HG03097 (cell line): ENCODE data around the gene C5.
"Not testable (repeated sequence)": the region's sequence is repeated elsewhere in the genome, so short reads cannot be mapped to it uniquely, and the experiment has no call there.

Experiments used
- ATAC-seq: cut with Tn5 transposase; IDR thresholded peaks from one replicate; pipeline ENCODE4 v1.9.1; 2021; ENCODE audit not compliant: unreplicated experiment, low FRiP score

C5 gene

DNA sequence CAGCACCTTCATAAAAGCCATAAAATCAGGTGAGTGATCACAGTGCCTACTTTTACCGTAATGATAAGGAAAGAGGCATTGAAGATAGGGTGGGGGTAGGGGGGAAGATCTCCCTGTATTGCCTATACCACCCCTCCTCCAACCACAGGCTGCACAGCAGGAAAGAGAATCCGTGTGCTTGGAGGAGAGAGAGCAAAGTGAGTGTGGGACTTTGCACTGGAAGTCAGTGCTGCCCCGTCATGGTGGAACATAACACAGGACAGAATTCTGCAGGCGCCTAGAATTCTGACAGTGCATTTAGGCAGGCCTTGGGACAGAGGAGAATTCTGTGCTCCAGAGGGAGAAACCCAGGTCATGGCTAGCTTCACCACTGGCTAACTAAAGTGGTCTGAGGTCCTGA, 3.5 kb upstream of the C5 start:
- no peak for ATAC-seq

GRCh38 chr9:121048618-121049017, 1.5 kb downstream of the C5 start:
- ATAC-seq, result no peak

GRCh38 chr9:121048175-121048574, 1.9 kb downstream of the C5 start:
- no peak for ATAC-seq

DNA sequence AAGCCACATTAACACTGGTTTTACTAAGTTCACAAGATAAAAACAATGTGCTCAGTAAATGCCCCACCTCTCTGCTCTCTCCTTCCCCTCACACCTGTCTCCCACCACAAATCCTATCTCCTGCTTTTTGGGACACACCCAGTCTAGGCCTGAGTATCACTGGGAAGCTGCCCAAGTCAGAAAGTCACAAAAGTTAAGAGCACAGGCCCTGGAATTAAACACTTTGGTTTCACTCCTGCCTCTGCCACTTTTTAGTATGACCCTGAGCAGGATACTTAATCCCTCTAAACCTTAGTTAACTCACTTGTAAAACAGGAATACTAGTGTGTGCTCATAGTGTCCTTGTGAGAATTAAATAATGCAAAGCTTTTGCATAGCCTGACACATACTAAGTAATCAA, 11.3 kb downstream of the C5 start:
- ATAC-seq, result no peak

- ATAC-seq, result no peak
Observed at GRCh38 chr9:121038362-121038761, 11.7 kb downstream of the C5 start.

DNA sequence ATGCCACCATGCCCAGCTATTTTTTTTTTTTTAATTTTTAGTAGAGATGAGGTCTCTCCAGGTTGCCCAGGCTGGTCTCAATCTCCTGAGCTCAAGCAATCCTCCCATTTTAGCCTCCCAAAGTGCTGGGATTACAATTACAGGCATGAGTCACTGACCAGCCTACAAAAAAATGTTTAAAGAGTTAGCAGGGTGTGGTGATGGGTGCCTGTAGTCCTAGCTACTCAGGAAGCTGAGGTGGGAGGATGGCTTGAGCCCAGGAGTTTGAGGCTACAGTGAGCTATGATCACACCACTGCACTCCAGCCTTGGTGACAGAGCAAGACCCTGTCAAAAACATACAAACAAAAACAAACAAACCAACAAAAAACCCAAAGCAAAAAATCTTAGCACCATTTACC, 14.4 kb downstream of the C5 start:
- ATAC-seq, result not testable (repeated sequence)

DNA sequence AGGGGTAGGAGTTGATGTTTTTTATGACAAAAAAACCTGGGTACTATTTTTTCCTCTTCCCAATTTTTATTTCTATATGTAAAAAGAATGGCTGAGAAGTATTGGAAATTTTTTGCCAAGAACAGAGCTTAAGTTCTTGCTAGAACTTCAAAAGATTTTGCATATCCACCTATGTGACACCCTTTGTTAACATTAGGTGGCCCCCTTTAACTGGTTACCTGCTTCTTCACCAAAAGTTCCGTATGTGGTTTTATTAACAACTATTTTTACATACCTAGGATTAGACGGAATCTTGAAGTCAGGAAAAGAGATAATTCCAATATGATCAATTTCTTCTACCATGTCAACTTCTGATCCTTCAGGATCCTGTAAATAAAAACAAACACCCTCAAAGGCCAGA, 15.5 kb downstream of the C5 start:
- ATAC-seq, result no peak

DNA sequence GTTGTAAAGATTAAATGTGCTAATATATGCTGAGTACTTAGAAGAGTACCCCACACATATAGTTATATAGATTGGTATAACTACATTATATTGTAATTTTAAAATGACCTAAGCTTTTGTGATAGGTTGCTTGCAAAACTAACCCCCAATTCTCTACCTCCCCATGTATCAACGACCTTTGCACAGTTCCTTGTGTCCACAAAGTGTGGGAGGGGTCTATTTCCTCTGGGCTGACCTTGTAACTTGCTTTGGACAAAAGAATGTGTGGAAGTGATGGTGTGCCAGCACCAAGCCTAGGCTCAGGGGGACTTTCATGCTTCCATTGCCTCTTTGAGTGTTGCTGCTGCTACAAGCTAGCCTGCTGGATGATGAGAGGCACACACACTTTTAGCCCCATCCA, 20.6 kb downstream of the C5 start:
- no peak for ATAC-seq

- ATAC-seq, result not testable (repeated sequence)
Observed at GRCh38 chr9:121028285-121028684, 21.8 kb downstream of the C5 start.

GRCh38 chr9:121026768-121027167, 23.3 kb downstream of the C5 start:
- ATAC-seq, result no peak

GRCh38 chr9:121026260-121026691, 23.8 kb downstream of the C5 start:
- ATAC-seq, result no peak

GRCh38 chr9:121024237-121024636, 25.8 kb downstream of the C5 start:
- ATAC-seq, result no peak

- no peak for ATAC-seq
Observed at GRCh38 chr9:121023064-121023463, 27.0 kb downstream of the C5 start.

- no peak for ATAC-seq
Observed at GRCh38 chr9:121021301-121021700, 28.8 kb downstream of the C5 start.

DNA sequence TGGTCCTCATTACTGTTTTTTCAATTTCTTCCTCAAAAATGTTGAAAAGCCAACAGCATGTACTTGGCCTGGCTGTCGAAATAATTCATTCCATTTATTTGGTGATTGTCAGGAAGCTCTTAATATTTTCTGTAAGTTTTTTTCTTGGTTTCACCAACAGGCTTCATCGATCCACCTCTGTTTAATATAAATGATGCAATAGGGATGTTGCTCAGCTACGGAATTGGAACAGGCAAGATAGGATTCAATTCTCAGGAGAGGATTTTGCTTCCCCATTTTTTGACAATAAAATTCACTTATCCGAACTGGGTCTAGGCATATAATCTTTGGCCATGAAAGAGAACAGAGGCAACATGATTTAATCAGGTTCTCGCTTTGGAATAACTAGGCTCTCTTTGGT, 30.8 kb downstream of the C5 start:
- no peak for ATAC-seq

GRCh38 chr9:121013911-121014310, 36.2 kb downstream of the C5 start:
- no peak for ATAC-seq

GRCh38 chr9:121009650-121010049, 40.4 kb downstream of the C5 start:
- no peak for ATAC-seq

DNA sequence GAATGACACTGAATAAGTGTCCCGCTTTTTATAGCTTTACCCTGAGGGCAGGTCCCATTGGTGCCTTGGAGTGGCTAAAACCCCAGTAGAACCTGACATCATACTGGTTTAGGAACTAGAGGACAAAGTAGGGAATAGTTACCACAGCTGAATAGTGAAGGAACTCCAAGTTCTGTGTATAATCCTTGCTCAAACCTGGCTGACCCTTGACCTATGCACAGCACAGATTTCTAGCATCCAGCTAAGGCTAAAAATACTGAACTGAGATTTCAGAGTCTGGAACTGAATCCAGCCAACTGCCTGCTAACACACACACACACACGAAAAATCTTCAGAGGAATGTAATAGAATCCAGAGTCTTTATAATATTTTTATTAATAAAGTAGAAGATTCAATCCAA, 50.8 kb downstream of the C5 start:
- ATAC-seq, result no peak

DNA sequence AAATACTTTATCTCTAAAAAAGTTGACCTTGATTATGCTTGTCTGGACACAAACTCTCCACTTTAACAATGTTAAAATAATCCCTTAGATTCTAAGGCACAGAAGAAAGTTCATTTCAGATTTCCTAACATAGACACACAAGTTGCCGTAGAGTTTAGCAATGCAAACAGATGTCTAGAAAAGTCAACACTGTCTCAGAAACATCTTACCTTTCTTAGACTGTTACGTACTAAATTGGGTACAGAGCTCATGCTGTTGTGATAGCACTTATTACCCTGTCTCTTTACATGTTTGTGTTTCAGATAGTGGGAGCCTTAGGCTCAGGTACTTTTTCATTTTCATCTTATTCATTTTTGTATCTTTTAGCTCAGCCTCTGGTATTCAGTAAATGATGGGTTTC, 52.0 kb downstream of the C5 start:
- no peak for ATAC-seq

DNA sequence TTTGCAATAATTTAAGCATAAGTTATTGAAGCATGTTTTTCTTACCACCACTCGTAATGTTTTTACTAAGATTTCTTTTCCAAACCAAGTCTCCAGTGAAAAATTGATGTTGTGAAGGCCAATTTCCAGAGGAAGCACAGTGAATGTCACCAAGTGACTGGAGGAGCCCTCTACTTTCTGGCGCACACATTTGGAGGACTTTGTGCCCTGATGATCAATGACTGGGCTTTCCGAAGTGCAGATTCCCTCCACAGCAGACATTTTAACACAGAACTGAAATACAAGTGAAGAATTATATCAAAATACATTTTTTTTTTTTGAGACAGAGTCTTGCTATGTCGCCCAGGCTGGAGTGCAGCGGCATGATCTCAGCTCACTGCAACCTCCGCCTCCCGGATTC, 52.6 kb downstream of the C5 start:
- no peak for ATAC-seq

DNA sequence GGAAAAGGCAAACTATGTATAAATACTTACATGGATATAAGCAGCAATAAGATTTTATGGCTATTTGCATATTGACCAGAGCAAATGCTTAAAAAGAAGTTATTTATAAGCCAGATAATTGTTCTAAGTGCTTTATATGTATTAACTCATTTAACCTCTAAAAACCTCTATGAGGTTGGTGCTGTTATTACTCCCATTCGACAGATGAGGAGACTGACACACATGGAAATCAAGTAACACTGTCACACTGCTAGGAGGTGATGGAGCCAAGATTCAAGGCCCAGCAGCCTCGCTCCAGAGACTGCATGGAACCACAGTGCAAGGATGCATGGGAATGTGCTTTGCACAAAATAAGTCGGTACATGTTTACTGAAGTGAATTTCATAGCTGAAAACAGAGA, 53.7 kb downstream of the C5 start:
- no peak for ATAC-seq

GRCh38 chr9:120989065-120989464, 61.0 kb downstream of the C5 start:
- ATAC-seq, result no peak

DNA sequence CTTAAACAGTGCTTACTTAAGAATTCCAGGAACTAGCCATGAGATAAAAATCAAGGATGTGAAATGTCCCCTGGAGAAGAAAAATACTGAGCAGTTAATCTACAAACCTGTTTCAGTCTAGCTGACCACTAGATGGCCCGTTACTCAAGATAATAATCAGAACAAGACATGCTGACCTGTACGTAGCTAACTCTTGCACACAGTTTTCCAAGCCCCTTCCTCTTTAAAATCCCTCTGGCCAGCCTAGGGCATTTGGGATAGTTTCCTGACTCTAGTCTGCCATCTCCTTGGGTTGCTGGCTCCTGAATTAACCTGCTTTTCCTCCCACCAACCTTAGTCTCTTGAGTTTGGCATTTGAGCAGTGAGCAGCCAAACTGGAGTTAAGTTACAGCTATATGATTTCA, 64.3 kb downstream of the C5 start:
- no peak for ATAC-seq
